AG04450 (cell line): ENCODE results near the gene CBS. TPM values are rescaled to one million over a fixed set of nuclear protein-coding genes. Genes with fewer than 3 reads are reported as not detected.
"Not testable (repeated sequence)": the region's sequence is repeated elsewhere in the genome, so short reads cannot be mapped to it uniquely, and the experiment has no call there.

Experiments
- CTCF ChIA-PET: fragments of 300-600, 350-600 bp; formaldehyde crosslinking; extraction: SDS; loops from one replicate; lab custom pipeline; 2022; ENCODE audit warnings: antibody characterized with exemption, inconsistent platforms; lab: Charles Lee
- POLR2A ChIA-PET: fragments of 350-600 bp; formaldehyde crosslinking; extraction: SDS; loops from one replicate; lab custom pipeline; 2021; ENCODE audit warnings: antibody characterized with exemption, inconsistent platforms; lab: Yijun Ruan, JAX
- DNase-seq: peaks from one replicate; pipeline ENCODE4 v3.0.0-alpha.2; 2011; ENCODE audit warnings: low read depth, low spot score
- H3K27ac ChIP-seq: one replicate; pipeline ENCODE4 v1.5.1; 2012; ENCODE audit warnings: low read depth, low read length, control low read depth
- H3K27me3 ChIP-seq: one replicate; pipeline ENCODE4 v1.6.0; 2012; ENCODE audit warnings: low read length; ENCODE audit not compliant: control insufficient read depth, insufficient read depth
- H3K4me3 ChIP-seq: 2 replicates; pipeline ENCODE4 v1.5.1; 2011; ENCODE audit warnings: mild to moderate bottlenecking, low read depth, low read length, control low read depth
- H3K9me3 ChIP-seq: 2 replicates; pipeline ENCODE4 v1.5.1; 2012; ENCODE audit warnings: low read length; ENCODE audit not compliant: control insufficient read depth, insufficient read depth
- polyA minus RNA-seq: library from RNA; depleted of rRNA, polyadenylated mRNA; stranded (reverse); fragments of >200 nt; gene quantifications from 2 replicates; pipeline ENCODE4 v1.2.3, GENCODE V29; 2011; rRNA and poly(A)+ RNA removed
- polyA plus RNA-seq: library from polyadenylated mRNA; depleted of rRNA; stranded (reverse); fragments of >200 nt; gene quantifications from 2 replicates; pipeline ENCODE4 v1.2.3, GENCODE V29; 2011; rRNA removed

CBS gene
- polyA plus RNA-seq, result 41.1 and 42.2 TPM in 2 replicates
- polyA minus RNA-seq, result 31.9 and 41.3 TPM in 2 replicates

DNA sequence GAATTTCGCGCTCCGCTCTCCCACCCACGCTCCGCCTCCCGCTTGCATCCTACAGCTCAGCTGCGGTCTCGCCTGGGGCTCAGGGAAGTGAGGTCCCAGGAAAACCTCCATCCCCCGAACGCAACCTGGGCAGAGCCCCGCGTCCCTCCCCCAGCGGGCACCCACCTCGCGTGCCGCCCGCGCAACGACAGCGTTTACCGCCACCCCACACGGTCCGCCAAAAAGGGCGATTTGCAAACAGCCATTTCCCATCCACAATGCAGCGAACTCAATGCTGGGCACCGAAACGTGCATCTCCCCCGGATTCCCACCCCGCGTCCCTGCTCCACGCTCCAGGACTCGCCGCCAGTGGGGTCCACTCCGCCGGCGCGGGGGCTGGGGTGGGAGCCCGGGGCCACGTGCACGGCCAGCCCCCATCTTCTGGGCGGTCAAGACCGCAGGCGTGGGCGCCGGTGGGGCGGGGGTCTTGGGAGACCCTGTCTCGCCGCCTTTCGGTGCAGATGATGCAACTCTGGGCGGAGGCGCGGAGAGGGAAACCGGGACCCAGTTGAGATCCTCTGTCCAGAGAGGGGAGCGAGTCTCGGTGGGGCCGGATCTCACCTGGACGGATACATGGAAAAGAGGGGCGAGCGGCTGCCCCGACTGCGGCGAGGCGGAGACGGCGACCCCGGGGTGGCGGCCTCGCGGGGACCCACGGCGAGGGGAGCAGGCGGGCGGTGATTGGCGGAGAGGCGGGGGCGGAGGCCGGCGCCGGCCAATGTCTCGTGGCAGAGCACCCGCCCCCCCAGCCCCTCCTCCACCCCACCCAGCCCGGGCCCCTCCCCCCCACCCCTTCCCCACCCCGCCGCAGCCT lies at the start of gene CBS:
Gene CBS (minus strand): TSS at position 666 of the 853 bp plus-strand sequence. CDS start 3,642 bp downstream, outside the sequence.
- DNase-seq, H3K27me3 ChIP-seq, CTCF ChIA-PET, H3K27ac ChIP-seq, H3K4me3 ChIP-seq, POLR2A ChIA-PET, H3K9me3 ChIP-seq: not testable (repeated sequence)

DNA sequence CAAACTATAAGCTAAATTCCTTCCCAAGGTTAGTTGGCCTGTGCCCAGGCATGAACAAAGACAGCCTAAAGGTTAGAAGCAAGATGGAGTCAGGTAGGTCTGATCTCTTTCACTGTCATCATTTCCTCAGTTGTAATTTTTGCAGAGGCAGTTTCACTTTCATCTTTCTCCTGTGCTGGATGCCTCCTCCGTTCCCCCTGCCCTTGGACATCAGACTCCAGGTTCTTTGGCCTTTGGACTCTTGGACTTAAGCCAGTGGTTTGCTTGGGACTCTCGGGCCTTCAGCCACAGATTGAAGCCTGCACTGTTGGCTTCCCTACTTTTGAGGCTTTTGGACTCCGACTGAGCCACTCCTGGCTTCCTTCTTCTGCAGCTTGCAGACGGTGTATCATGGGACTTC lies 40.3 kb upstream of the CBS start:
- POLR2A ChIA-PET, H3K9me3 ChIP-seq, CTCF ChIA-PET, H3K27ac ChIP-seq, H3K27me3 ChIP-seq, DNase-seq, H3K4me3 ChIP-seq: not testable (repeated sequence)

DNA sequence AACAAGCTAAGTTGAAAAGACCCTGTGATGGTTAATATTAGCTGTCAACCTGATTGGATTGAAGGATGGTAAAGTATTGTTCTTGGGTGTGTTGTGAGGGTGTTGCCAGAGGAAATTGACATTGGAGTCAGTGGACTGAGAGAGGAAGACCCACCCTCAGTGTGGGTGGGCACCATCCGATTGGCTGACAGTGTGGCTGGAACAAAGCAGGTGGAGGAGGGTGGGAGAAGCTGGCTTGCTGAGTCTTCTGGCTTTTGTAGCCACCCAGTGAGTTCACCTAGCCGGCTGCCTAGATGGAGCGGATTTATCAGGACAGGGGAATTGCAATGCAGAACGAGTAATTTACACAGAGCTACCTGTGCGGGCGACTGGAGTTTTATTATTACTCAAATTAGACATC lies 38.8 kb upstream of the CBS start:
- H3K27me3 ChIP-seq, DNase-seq, H3K9me3 ChIP-seq, CTCF ChIA-PET, H3K27ac ChIP-seq, POLR2A ChIA-PET, H3K4me3 ChIP-seq: not testable (repeated sequence)

DNA sequence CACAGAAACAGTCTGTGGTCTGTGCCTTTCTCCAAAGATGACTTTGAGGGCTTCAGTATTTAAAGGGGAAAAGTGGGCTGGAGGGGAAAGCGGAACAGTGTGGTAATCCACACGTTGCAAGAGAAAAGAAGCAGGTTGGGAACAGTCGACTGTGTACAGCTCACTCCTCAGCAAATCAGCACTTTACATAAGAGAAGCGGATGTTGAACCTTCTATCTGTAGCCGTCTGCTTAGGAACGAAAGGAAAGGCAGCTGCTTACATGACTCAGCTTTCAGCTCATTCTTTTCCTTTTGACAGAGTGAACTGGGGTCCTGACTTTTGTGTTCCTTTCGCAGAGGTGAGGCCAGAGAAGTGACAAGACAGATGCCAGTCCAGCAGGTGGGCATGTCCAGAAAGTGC lies 33.4 kb upstream of the CBS start:
- H3K27ac ChIP-seq, CTCF ChIA-PET, H3K9me3 ChIP-seq, H3K4me3 ChIP-seq, POLR2A ChIA-PET, DNase-seq, H3K27me3 ChIP-seq: not testable (repeated sequence)

DNA sequence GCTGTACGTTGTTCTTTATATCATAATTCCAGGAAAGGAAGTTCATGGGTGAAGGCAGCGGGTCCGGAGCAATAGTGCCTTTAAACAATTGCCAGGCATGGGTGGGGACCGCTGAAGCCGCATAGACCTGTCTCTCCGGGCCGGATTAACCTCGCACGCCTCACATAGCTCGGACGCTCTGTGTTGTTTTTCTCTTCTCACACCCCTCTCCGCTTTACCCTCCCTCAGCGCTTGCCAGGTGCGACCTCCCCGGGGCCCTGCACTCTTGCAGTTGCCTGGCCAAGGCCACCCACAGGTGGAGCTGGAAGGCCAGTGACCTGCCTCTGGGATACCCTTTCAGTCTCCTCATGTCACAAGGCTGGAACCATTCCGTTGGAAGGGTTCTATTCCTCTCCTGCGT lies 32.5 kb upstream of the CBS start:
- H3K27me3 ChIP-seq, H3K27ac ChIP-seq, H3K4me3 ChIP-seq, POLR2A ChIA-PET, H3K9me3 ChIP-seq, CTCF ChIA-PET, DNase-seq: not testable (repeated sequence)

DNA sequence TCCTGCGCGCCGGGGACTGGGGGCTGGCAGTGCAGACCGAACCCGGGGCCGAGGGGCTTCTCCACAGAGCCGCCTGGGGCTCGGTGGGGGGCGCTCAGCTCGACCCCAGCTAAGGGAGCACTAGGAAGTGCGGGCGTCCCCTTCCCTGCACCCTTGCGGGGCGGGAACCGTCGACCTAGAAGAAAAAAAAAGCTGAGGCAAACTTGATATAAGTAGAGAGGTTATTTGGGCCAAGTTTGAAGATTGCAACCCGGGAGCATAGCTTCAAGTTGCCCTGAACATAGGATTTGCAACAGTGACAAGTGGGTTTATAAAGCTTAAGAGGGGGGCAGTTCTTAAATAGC lies 32.1 kb upstream of the CBS start:
- DNase-seq, POLR2A ChIA-PET, H3K27me3 ChIP-seq: not testable (repeated sequence)

DNA sequence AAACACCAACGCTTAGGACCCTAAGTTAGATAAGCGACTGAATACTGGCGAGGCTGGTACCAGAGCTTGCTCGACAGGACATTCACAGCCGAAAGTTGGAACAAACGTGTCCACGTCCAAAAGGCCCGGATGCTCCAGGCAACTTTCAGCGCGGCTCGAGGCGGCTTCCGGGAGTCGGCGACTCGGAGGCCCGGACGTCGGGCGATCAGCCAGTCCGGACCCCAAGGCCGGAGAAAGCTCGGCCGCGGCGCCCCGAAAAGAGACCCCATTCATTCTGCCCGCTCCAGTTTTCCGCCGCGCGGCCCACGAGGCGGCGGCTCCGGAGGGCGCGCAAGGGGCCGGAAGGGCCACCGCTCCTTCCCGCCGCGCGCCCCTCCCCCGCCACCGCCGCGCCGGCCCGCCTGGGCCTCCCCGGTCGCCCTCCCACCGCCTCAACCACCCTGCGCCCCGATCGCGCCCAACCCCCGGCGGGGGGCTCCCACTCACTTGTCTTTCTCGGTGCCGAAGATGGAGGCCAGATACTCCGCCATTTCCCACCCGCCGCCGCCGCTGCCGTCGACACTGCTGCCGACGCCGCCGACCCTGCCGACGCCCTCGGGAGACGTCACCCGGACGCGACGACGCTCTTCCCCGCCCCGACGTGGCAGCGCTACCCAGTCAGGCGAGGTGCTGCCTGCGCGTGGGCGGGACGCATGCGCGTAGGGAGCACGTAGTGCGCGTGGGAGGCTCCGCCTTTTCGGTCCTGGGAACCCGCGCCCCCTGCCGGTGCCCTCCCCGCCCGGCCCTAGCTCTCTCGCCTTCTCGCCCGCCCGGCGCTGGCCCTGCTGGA lies 31.5 kb upstream of the CBS start, which contains the start of gene U2AF1:
Gene U2AF1 (minus strand): TSS at position 606 of the 829 bp plus-strand sequence. CDS start 76 bp downstream, at position 530.
- not testable (repeated sequence) for H3K27ac ChIP-seq

More for the DNA sequence above, 32.1 kb upstream of the CBS start:
- H3K4me3 ChIP-seq, H3K27ac ChIP-seq, CTCF ChIA-PET, H3K9me3 ChIP-seq: not testable (repeated sequence)

DNA sequence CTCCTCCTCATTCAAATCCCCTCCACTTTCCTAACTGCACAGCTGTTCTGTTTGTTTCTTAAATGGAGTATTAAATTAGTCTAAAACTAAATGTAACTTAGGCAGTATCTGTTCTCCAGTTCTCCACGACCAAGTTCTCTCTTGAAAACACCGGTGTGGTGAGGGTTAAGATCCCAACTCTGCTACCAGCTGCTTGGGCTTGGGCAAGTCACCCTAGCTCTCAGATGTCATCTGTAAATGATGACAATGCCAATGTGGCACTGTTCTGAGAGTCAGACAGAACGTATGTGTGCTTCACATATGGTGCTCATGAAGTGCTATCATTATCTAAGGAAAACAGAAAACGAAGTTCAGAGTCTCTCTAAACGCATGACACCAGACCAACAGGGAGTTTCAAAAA lies 29.0 kb upstream of the CBS start:
- H3K9me3 ChIP-seq, H3K4me3 ChIP-seq, H3K27me3 ChIP-seq, CTCF ChIA-PET, H3K27ac ChIP-seq, DNase-seq, POLR2A ChIA-PET: not testable (repeated sequence)

More for the DNA sequence above, 31.5 kb upstream of the CBS start, which contains the start of gene U2AF1:
- H3K27me3 ChIP-seq, CTCF ChIA-PET, DNase-seq, H3K4me3 ChIP-seq, POLR2A ChIA-PET, H3K9me3 ChIP-seq: not testable (repeated sequence)

DNA sequence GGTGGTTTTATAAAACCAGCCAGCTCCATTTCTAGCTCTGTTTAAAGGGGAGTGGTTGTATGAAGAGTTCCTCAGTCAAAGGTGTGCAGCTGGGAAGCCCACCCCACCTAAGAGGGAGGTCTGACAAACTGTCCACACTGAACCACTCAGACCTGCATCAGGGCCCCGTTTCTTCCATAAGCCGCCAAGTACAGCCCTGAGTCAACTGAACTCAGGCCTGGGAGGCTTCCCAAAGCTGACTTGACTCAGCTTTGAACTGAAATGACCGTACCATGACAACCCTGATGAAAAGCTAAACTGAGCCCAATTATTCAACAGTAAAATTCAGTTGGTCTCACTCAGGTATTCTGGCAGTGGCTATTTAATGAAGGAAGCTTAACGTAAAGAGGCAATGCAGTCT lies 26.6 kb upstream of the CBS start:
- H3K27ac ChIP-seq, H3K4me3 ChIP-seq, H3K27me3 ChIP-seq, POLR2A ChIA-PET, CTCF ChIA-PET, DNase-seq, H3K9me3 ChIP-seq: not testable (repeated sequence)

DNA sequence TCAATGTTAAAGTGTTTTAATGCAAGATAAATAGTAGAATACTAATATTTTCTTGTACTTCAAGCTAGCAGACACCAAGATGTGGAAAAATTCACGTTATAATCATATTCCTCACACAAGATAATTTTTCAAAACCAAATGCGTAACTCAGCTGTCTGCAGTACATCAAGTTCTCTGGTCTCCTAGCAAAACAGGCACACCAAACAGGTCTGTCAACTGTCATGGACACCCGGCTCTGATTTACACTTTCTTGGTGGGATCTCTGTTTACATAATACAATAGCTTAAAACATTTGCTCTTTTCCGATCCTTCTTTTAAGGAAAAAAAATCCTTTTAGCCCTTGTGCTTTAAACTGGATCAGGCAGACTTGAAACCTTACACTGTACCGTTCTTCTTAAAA lies 26.0 kb upstream of the CBS start:
- CTCF ChIA-PET, H3K4me3 ChIP-seq, H3K27ac ChIP-seq, H3K27me3 ChIP-seq, POLR2A ChIA-PET, DNase-seq, H3K9me3 ChIP-seq: not testable (repeated sequence)

DNA sequence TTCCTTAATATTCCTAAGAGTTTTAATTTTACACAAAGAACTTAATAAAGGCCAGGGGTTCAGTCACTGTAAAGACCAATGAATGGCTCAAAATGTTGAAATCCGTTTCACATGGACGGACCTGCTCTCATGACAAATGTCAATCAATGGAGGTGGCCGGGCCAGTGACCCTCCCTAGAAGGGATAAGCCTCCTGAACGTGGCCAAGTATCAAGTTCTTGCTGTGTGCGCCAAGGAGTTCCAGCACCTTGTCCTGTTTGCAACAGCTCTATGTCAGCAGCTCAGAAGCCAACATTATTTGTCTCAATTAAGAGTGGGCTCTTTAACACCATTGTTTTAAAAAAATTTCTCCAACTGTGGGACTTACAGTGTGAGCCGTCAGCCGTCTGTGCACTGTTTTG lies 25.4 kb upstream of the CBS start:
- H3K27ac ChIP-seq, H3K9me3 ChIP-seq, DNase-seq, CTCF ChIA-PET, POLR2A ChIA-PET, H3K27me3 ChIP-seq, H3K4me3 ChIP-seq: not testable (repeated sequence)
